ENCODE measurements around the gene CDKAL1.
"Not testable (repeated sequence)": the region's sequence is repeated elsewhere in the genome, so short reads cannot be mapped to it uniquely, and the experiment has no call there.

Gene CDKAL1

GRCh38 chr6:21073318-21073839, 539.1 kb downstream of the CDKAL1 start:
- DNase-seq (ENCODE audit: low read depth): no peak

GRCh38 chr6:21074484-21074883, 540.2 kb downstream of the CDKAL1 start:
- no peak for DNase-seq (ENCODE audit: low read depth)

- DNase-seq (ENCODE audit: low read depth): no peak
These were observed 541.7 kb downstream of the CDKAL1 start for GRCh38 chr6:21075986-21076385.

- DNase-seq (ENCODE audit: low read depth): no peak
These were observed 544.2 kb downstream of the CDKAL1 start for GRCh38 chr6:21078497-21078896.

- peak; percentile 85 for DNase-seq (ENCODE audit: low read depth)
These were observed 545.3 kb downstream of the CDKAL1 start for GRCh38 chr6:21079468-21080048.

- no peak for DNase-seq (ENCODE audit: low read depth)
These were observed 546.0 kb downstream of the CDKAL1 start for GRCh38 chr6:21080221-21080620.

GRCh38 chr6:21082091-21082490, 547.8 kb downstream of the CDKAL1 start:
- no peak for DNase-seq (ENCODE audit: low read depth)

- no peak for DNase-seq (ENCODE audit: low read depth)
These were observed 549.5 kb downstream of the CDKAL1 start for GRCh38 chr6:21083708-21084107.

GRCh38 chr6:21084656-21085055, 550.4 kb downstream of the CDKAL1 start:
- DNase-seq (ENCODE audit: low read depth): peak; percentile 29

- DNase-seq (ENCODE audit: low read depth): no peak
These were observed 551.0 kb downstream of the CDKAL1 start for GRCh38 chr6:21085211-21085610.

GRCh38 chr6:21085643-21086042, 551.4 kb downstream of the CDKAL1 start:
- no peak for DNase-seq (ENCODE audit: low read depth)

GRCh38 chr6:21087188-21087587, 552.9 kb downstream of the CDKAL1 start:
- DNase-seq (ENCODE audit: low read depth): peak; percentile 7

- DNase-seq (ENCODE audit: low read depth): no peak
These were observed 557.2 kb downstream of the CDKAL1 start for GRCh38 chr6:21091411-21091810.

- not testable (repeated sequence) for DNase-seq (ENCODE audit: low read depth)
These were observed 558.0 kb downstream of the CDKAL1 start for GRCh38 chr6:21092231-21092772.

GRCh38 chr6:21095462-21095861, 561.2 kb downstream of the CDKAL1 start:
- DNase-seq (ENCODE audit: low read depth): no peak

GRCh38 chr6:21098134-21098533, 563.9 kb downstream of the CDKAL1 start:
- no peak for DNase-seq (ENCODE audit: low read depth)

GRCh38 chr6:21098744-21099143, 564.5 kb downstream of the CDKAL1 start:
- DNase-seq (ENCODE audit: low read depth): no peak

GRCh38 chr6:21099338-21100314, 565.4 kb downstream of the CDKAL1 start:
- DNase-seq (ENCODE audit: low read depth): no peak

- no peak for DNase-seq (ENCODE audit: low read depth)
These were observed 566.7 kb downstream of the CDKAL1 start for GRCh38 chr6:21100991-21101390.

- no peak for DNase-seq (ENCODE audit: low read depth)
These were observed 567.4 kb downstream of the CDKAL1 start for GRCh38 chr6:21101694-21102093.

GRCh38 chr6:21102201-21102600, 567.9 kb downstream of the CDKAL1 start:
- no peak for DNase-seq (ENCODE audit: low read depth)

- DNase-seq (ENCODE audit: low read depth): no peak
These were observed 568.4 kb downstream of the CDKAL1 start for GRCh38 chr6:21102624-21103023.
